Caco-2 (cell line): ENCODE measurements around the gene TIMM17B. TPM values are rescaled to one million over a fixed set of nuclear protein-coding genes. Genes with fewer than 3 reads are reported as not detected.

Source experiments
- BruUV-seq: library from RNA; stranded (reverse); fragments of 400-500 nt; replicated peaks from 2 replicates; lab custom pipeline; 2021; lab: Mats Ljungman, UMichigan
- CTCF ChIA-PET: fragments of 300-600 bp; sonication (Branson Sonifier 250); formaldehyde crosslinking; loops from one replicate; lab custom pipeline; 2022; ENCODE audit warnings: antibody characterized with exemption; lab: Charles Lee
- POLR2A ChIA-PET: fragments of 300-600 bp; sonication (Branson Sonifier 250); formaldehyde crosslinking; loops from one replicate; lab custom pipeline; 2022; ENCODE audit warnings: antibody characterized with exemption; lab: Charles Lee
- DNase-seq, 2 experiments: peaks; one replicate each; pipeline versions ENCODE4 v3.0.0 to v3.0.0-alpha.2; 2020 to 2022
- H3K27me3 ChIP-seq: replicated peaks from 2 replicates; pipeline ENCODE4 v1.6.0; 2011; ENCODE audit warnings: low read length; ENCODE audit not compliant: control insufficient read depth, insufficient read depth
- H3K36me3 ChIP-seq: 2 replicates; pipeline ENCODE4 v1.5.1; 2011; ENCODE audit warnings: low read length; ENCODE audit not compliant: control insufficient read depth, insufficient read depth
- H3K4me1 ChIP-seq: fragments of 250-450 bp; sonication (Bioruptor Pico); 2 replicates; pipeline ENCODE4 v1.5.1; 2020; ENCODE audit warnings: mild to moderate bottlenecking
- H3K4me3 ChIP-seq: 2 replicates; pipeline ENCODE4 v1.5.1; 2011; ENCODE audit warnings: low read depth, mild to moderate bottlenecking, control low read depth, low read length
- H3K9me3 ChIP-seq: fragments of 250-450 bp; sonication (Bioruptor Pico); 2 replicates; pipeline ENCODE4 v1.5.1; 2020; ENCODE audit warnings: mild to moderate bottlenecking, moderate library complexity
- H3K27ac Mint-ChIP-seq: one replicate; pipeline ENCODE4 v1.8.0; 2022; ENCODE audit warnings: mixed read lengths; ENCODE audit not compliant: unreplicated experiment
- H3K27me3 Mint-ChIP-seq: one replicate; pipeline ENCODE4 v1.8.0; 2022; ENCODE audit warnings: mixed read lengths; ENCODE audit not compliant: insufficient read depth, unreplicated experiment
- H3K36me3 Mint-ChIP-seq: one replicate; pipeline ENCODE4 v1.8.0; 2022; ENCODE audit warnings: mild to moderate bottlenecking, mixed read lengths; ENCODE audit not compliant: insufficient read depth, unreplicated experiment
- H3K4me1 Mint-ChIP-seq: one replicate; pipeline ENCODE4 v1.8.0; 2022; ENCODE audit warnings: low read depth, mixed read lengths; ENCODE audit not compliant: unreplicated experiment
- H3K4me3 Mint-ChIP-seq: one replicate; pipeline ENCODE4 v1.8.0; 2022; ENCODE audit warnings: mild to moderate bottlenecking, moderate library complexity, mixed read lengths; ENCODE audit not compliant: unreplicated experiment
- H3K9me3 Mint-ChIP-seq: one replicate; pipeline ENCODE4 v1.8.0; 2022; ENCODE audit warnings: mixed read lengths; ENCODE audit not compliant: unreplicated experiment
- intact Hi-C: fragments of 100-400 bp; cut with micrococcal nuclease; formaldehyde crosslinking; loops from one replicate; pipeline ENCODE4 v1.10.0; 2022; ENCODE audit not compliant: unreplicated experiment
- total RNA-seq: library from RNA; stranded (reverse); gene quantifications from 2 replicates; pipeline ENCODE4 v1.2.3, GENCODE V29; 2022
- TF ChIP-seq, protein P1 (sequence below), 2 experiments: fragments of 200-600 bp in 1 of 2; IDR thresholded peaks; 1 replicate in 1 of 2; 2 replicates in 1 of 2; pipeline versions ENCODE4 v1.5.1 to v1.8.0; 2011 to 2022; ENCODE audit warnings: antibody characterized with exemption in 1 of 2, control low read depth in 1 of 2, inconsistent platforms in 1 of 2, low read depth in 1 of 2, low read length in 1 of 2, mild to moderate bottlenecking in 1 of 2, moderate library complexity in 1 of 2; ENCODE audit not compliant: insufficient read depth in 1 of 2, severe bottlenecking in 1 of 2, unreplicated experiment in 1 of 2

The TIMM17B gene
- total RNA-seq, 1 experiment from 2014 or later = 90.6 TPM

DNA sequence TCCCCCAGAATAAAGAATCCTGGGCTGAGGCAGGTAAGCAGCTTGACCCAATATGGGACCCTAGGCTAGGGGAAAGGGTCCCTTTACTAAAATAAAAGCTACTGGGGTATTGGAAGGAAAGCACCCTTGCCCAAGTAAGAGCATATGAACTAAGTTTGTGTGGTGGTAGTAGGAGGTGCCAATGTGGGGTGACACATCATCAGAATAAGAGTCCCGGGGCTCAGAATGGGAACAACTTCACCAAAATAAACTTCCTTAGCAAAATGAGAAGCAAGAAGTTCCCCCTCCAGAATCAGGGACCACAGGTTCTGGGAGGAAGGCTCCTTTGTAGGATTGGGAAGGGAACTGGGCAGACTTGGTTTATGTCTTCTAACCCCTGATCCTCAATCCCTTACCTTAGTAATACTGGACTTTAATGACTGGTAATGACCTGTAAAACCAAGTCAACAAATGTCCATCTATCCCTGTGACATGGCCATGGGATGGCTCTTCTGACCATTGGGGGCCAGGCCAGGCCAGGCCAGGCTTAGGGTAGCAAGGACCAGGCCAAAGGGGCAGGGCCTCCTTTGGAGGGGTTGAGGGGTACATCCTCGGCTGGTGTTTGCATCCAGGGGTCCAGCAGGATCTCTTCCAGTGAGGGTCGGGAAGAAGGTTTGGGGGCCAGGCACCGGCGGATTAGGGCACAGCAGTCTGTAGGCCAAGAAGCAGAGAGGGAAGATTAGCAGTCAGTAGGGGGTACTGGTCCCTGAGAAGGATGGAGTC is 16.2 kb upstream of the TIMM17B start:
- intact Hi-C loops = loop anchor here (2.0 kb wide), 1 partner anchor 59 kb away; no protein-coding TSS in a partner anchor
- H3K9me3 ChIP-seq = no peaks in the 10 kb centered on the region
- POLR2A ChIA-PET = no interaction called here
- H3K4me3 ChIP-seq = no peak overlapping the region
- no peaks in the 10 kb centered on the region; the same call in 1 of the 2 replicates for H3K36me3 ChIP-seq
- H3K27ac Mint-ChIP-seq = no peak overlapping the region
- H3K9me3 Mint-ChIP-seq = no peaks in the 10 kb centered on the region
- no peaks in the 10 kb centered on the region for H3K27me3 ChIP-seq
- DNase-seq = no peak
- peaks cover 10% of the 10 kb centered on the region; the same call in 1 of the 2 replicates for H3K4me1 ChIP-seq
- no peaks in the 10 kb centered on the region for H3K27me3 Mint-ChIP-seq
- peaks cover 34% of the 10 kb centered on the region for H3K4me1 Mint-ChIP-seq
- CTCF ChIA-PET = no interaction called here
- peaks cover 49% of the 10 kb centered on the region for H3K36me3 Mint-ChIP-seq
- no TSS peak for BruUV-seq
- TF ChIP-seq, protein P1, sequence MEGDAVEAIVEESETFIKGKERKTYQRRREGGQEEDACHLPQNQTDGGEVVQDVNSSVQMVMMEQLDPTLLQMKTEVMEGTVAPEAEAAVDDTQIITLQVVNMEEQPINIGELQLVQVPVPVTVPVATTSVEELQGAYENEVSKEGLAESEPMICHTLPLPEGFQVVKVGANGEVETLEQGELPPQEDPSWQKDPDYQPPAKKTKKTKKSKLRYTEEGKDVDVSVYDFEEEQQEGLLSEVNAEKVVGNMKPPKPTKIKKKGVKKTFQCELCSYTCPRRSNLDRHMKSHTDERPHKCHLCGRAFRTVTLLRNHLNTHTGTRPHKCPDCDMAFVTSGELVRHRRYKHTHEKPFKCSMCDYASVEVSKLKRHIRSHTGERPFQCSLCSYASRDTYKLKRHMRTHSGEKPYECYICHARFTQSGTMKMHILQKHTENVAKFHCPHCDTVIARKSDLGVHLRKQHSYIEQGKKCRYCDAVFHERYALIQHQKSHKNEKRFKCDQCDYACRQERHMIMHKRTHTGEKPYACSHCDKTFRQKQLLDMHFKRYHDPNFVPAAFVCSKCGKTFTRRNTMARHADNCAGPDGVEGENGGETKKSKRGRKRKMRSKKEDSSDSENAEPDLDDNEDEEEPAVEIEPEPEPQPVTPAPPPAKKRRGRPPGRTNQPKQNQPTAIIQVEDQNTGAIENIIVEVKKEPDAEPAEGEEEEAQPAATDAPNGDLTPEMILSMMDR (IDR thresholded peaks at IDR 0.05; ENCODE audit: insufficient read depth in 1 of 2, low read depth in 1 of 2, low read length in 1 of 2, severe bottlenecking in 1 of 2, unreplicated experiment in 1 of 2) = no peak
- H3K4me3 Mint-ChIP-seq = no peak overlapping the region

DNA sequence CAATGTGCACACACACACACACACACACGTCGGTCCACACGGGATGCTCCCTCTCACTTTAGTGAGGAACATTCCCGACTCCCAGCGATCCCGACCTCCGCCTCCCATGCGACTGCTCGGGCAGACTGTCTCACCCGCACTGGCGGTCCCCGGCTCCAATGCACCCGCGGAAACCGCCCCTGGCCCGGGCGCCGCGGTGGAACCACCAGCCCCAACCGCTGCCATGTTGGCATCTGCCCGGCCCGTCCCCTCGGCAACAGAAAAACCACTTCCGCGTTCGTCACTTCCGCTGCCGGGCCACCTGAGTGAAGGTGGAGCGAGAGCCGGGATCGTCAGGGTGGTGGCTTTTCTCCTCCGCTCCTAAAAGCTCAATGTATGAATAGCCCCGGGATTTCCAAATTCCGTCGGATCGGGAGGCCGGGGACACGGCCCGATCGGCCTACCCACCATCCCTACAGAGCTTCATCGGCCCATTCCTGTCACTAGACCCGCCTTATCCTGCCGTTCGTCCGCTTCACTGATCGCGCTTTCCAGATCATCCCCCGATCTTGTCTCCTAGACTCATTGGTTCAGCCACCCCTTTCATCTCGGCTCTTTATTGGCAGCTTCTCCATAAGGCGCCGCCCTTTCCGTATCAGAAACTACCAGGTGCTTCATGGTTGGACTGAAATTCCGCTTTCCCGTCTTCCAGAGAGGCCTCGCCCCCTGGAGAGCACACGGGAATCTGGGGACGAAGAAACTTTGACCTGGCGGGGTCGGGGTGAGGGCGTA is 14.0 kb upstream of the TIMM17B start, which contains the start of gene SLC35A2:
SLC35A2 (minus strand) TSS at position 235 of the 771 bp plus-strand sequence; CDS start at position 225, 10 bp downstream.
- ChIA-PET POLR2A (interaction anchor here (0.6 to 1.6 kb wide), 11 partner anchors 9 to 1261 kb away, joined by 3 to 24 read pairs (median 4); partner anchors contain the start of genes ELK1, HDAC6, PQBP1 and TIMM17B), CTCF (interaction anchor here (1.0 to 1.5 kb wide), 6 partner anchors 14 to 244 kb away, joined by 3 to 4 read pairs (median 4); partner anchors contain the start of genes PQBP1 and TIMM17B)
- TF ChIP-seq, protein P1 (IDR thresholded peaks at IDR 0.05; ENCODE audit: insufficient read depth in 1 of 2, low read depth in 1 of 2, low read length in 1 of 2, severe bottlenecking in 1 of 2, unreplicated experiment in 1 of 2) = no peak
- H3K27me3 ChIP-seq = no peaks in the 10 kb centered on the region
- H3K4me3 ChIP-seq = peak within 1 kb of the TSS; percentile 87
- no peaks in the 10 kb centered on the region for H3K9me3 ChIP-seq
- peaks cover 21% of the 10 kb centered on the region for H3K4me1 Mint-ChIP-seq
- H3K27ac Mint-ChIP-seq = peak within 1 kb of the TSS; percentile 100
- BruUV-seq = no TSS peak
- intact Hi-C loops = loop anchor here (1.0 to 2.0 kb wide), 2 partner anchors 13 to 57 kb away; no protein-coding TSS in a partner anchor
- H3K4me3 Mint-ChIP-seq = peak within 1 kb of the TSS; percentile 95
- H3K36me3 ChIP-seq = no peaks in the 10 kb centered on the region; the same call in 1 of the 2 replicates
- H3K4me1 ChIP-seq = 0 out of 2 replicates have a peak, but pooled peaks cover 7% of the 10 kb centered on the region
- H3K36me3 Mint-ChIP-seq = peaks cover 33% of the 10 kb centered on the region
- no peaks in the 10 kb centered on the region for H3K9me3 Mint-ChIP-seq
- peak; percentile 86 to 91 for DNase-seq
- no peaks in the 10 kb centered on the region for H3K27me3 Mint-ChIP-seq
